H1 (cell line): Measurements from ENCODE around the gene PES1. TPM values are rescaled to one million over a fixed set of nuclear protein-coding genes. Genes with fewer than 3 reads are reported as not detected.

ENCODE experiments used
- CTCF ChIA-PET: fragments of 300-600 bp; sonication (Branson Sonifier 250); formaldehyde crosslinking; loops from one replicate; lab custom pipeline; 2021; ENCODE audit not compliant: partially characterized antibody; lab: Charles Lee
- POLR2A ChIA-PET: fragments of 300-600 bp; sonication (Branson Sonifier 250); formaldehyde crosslinking; loops from one replicate; lab custom pipeline; 2021; ENCODE audit warnings: inconsistent platforms; ENCODE audit not compliant: partially characterized antibody; lab: Charles Lee
- DNase-seq, 2 experiments: peaks; one replicate each; pipeline versions ENCODE4 v3.0.0 to v3.0.0-alpha.2; 2010 to 2022; ENCODE audit warnings: low spot score in 2 of 2, low read depth in 1 of 2, mixed read lengths in 1 of 2
- FAIRE-seq: peaks from 2 replicates; lab custom pipeline; 2011; peaks lifted over from hg19 to GRCh38; lab: Jason Lieb, UNC
- H2AFZ ChIP-seq: 2 replicates; pipeline ENCODE4 v1.8.1; 2012; ENCODE audit warnings: low read length, inconsistent platforms
- H2AK5ac ChIP-seq: 2 replicates; pipeline ENCODE4 v1.6.1; 2013; ENCODE audit warnings: low read depth, low read length
- H2BK120ac ChIP-seq: replicated peaks from 2 replicates; pipeline ENCODE3; 2013; ENCODE audit warnings: low read depth, low read length, inconsistent platforms
- H2BK12ac ChIP-seq: 2 replicates; pipeline ENCODE4 v1.6.1; 2013; ENCODE audit warnings: low read depth, low read length
- H2BK15ac ChIP-seq: 2 replicates; pipeline ENCODE4 v1.6.1; 2013; ENCODE audit warnings: low read length
- H2BK20ac ChIP-seq: 2 replicates; pipeline ENCODE4 v1.6.1; 2013; ENCODE audit warnings: low read length
- H2BK5ac ChIP-seq: 2 replicates; pipeline ENCODE4 v1.6.1; 2013; ENCODE audit warnings: low read depth, low read length
- H3K14ac ChIP-seq: 2 replicates; pipeline ENCODE4 v1.6.1; 2013; ENCODE audit warnings: inconsistent platforms; ENCODE audit not compliant: insufficient read length
- H3K18ac ChIP-seq: 2 replicates; pipeline ENCODE4 v1.6.1; 2013; ENCODE audit warnings: low read length; ENCODE audit errors: extremely low read depth
- H3K23ac ChIP-seq: 2 replicates; pipeline ENCODE4 v1.6.1; 2013; ENCODE audit warnings: inconsistent platforms; ENCODE audit not compliant: insufficient read length
- H3K23me2 ChIP-seq: 2 replicates; pipeline ENCODE4 v1.6.1; 2013; ENCODE audit warnings: low read depth, low read length
- H3K27ac ChIP-seq: 2 replicates; pipeline ENCODE4 v1.6.1; 2011; ENCODE audit warnings: low read depth, low read length, inconsistent platforms
- H3K27me3 ChIP-seq, 4 experiments: replicated peaks in 1 of 4; 1 replicate in 1 of 4; 2 replicates in 3 of 4; pipeline versions ENCODE4 v1.6.1 to v1.8.1; 2011 to 2013; ENCODE audit warnings: low read length in 3 of 4, mild to moderate bottlenecking in 3 of 4, inconsistent platforms in 2 of 4, mixed read lengths in 2 of 4, moderate library complexity in 1 of 4; ENCODE audit not compliant: control insufficient read depth in 3 of 4, insufficient read depth in 3 of 4; ENCODE audit errors: extremely low read depth in 1 of 4
- H3K36me3 ChIP-seq, 4 experiments: 2 replicates each; pipeline versions ENCODE4 v1.6.1 to v1.8.1; 2011 to 2013; ENCODE audit warnings: mild to moderate bottlenecking in 4 of 4, low read length in 3 of 4, moderate library complexity in 2 of 4, control low read depth in 1 of 4, inconsistent platforms in 1 of 4; ENCODE audit not compliant: insufficient read depth in 4 of 4, control insufficient read depth in 2 of 4
- H3K4ac ChIP-seq: replicated peaks from 2 replicates; pipeline ENCODE3; 2013; ENCODE audit warnings: low read length, low read depth, mixed read lengths, inconsistent platforms; ENCODE audit not compliant: insufficient read length
- H3K4me1 ChIP-seq, 4 experiments: replicated peaks in 1 of 4; 1 replicate in 1 of 4; 2 replicates in 3 of 4; pipeline versions ENCODE4 v1.6.1 to v1.8.1; 2011 to 2013; ENCODE audit warnings: low read length in 3 of 4, inconsistent platforms in 2 of 4, mixed read lengths in 1 of 4; ENCODE audit not compliant: insufficient read depth in 4 of 4, control insufficient read depth in 3 of 4
- H3K4me2 ChIP-seq, 2 experiments: 2 replicates each; pipeline versions ENCODE4 v1.6.1 to v1.8.1; 2011 to 2013; ENCODE audit warnings: low read depth in 2 of 2, low read length in 2 of 2, control low read depth in 1 of 2, inconsistent platforms in 1 of 2, mild to moderate bottlenecking in 1 of 2; ENCODE audit not compliant: insufficient read depth in 1 of 2
- H3K4me3 ChIP-seq, 4 experiments: fragments of 200-600, 300-600 bp in 1 of 4; sonication (generic), shearing (Covaris generic), sonication (Bioruptor Twin) in 1 of 4; 2 replicates each; pipeline versions ENCODE4 v1.5.1 to v1.8.1; 2011 to 2016; ENCODE audit warnings: low read length in 4 of 4, low read depth in 3 of 4, control low read depth in 2 of 4, inconsistent platforms in 2 of 4, mild to moderate bottlenecking in 2 of 4, mixed read lengths in 1 of 4, moderate library complexity in 1 of 4; ENCODE audit not compliant: insufficient read depth in 2 of 4; ENCODE audit errors: extremely low read depth in 1 of 4
- H3K56ac ChIP-seq: replicated peaks from 2 replicates; pipeline ENCODE3; 2013; ENCODE audit warnings: low read depth, mild to moderate bottlenecking, mixed read lengths, low read length, inconsistent platforms; ENCODE audit not compliant: insufficient read length
- H3K79me1 ChIP-seq: 2 replicates; pipeline ENCODE4 v1.6.1; 2013; ENCODE audit warnings: low read depth, low read length, control low read depth
- H3K79me2 ChIP-seq, 2 experiments: 2 replicates each; pipeline versions ENCODE4 v1.6.1 to v1.8.1; 2012 to 2013; ENCODE audit warnings: low read length in 2 of 2, mild to moderate bottlenecking in 2 of 2, inconsistent platforms in 1 of 2; ENCODE audit not compliant: insufficient read depth in 2 of 2, control insufficient read depth in 1 of 2
- H3K9ac ChIP-seq, 4 experiments: replicated peaks in 1 of 4; 1 replicate in 1 of 4; 2 replicates in 3 of 4; pipeline versions ENCODE4 v1.6.1 to v1.8.1; 2011 to 2013; ENCODE audit warnings: low read depth in 3 of 4, low read length in 3 of 4, control low read depth in 2 of 4, mild to moderate bottlenecking in 2 of 4, moderate library complexity in 2 of 4, inconsistent platforms in 1 of 4; ENCODE audit errors: extremely low read depth in 1 of 4
- H3K9me3 ChIP-seq, 2 experiments: 2 replicates each; pipeline versions ENCODE4 v1.6.1 to v1.8.1; 2012 to 2013; ENCODE audit warnings: mild to moderate bottlenecking in 2 of 2, moderate library complexity in 2 of 2, control low read depth in 1 of 2, inconsistent platforms in 1 of 2, low read depth in 1 of 2, low read length in 1 of 2, mixed read lengths in 1 of 2; ENCODE audit not compliant: insufficient read depth in 2 of 2
- H4K20me1 ChIP-seq, 2 experiments: replicated peaks in 1 of 2; 2 replicates each; pipeline versions ENCODE3 to v1.8.1; 2011 to 2013; ENCODE audit warnings: inconsistent platforms in 2 of 2, low read length in 2 of 2, mild to moderate bottlenecking in 1 of 2; ENCODE audit not compliant: insufficient read depth in 2 of 2, control insufficient read depth in 1 of 2
- H4K5ac ChIP-seq: 2 replicates; pipeline ENCODE4 v1.6.1; 2013; ENCODE audit warnings: low read length, low read depth, mixed read lengths, inconsistent platforms; ENCODE audit not compliant: insufficient read length
- H4K8ac ChIP-seq: 2 replicates; pipeline ENCODE4 v1.8.0; 2013; ENCODE audit warnings: mild to moderate bottlenecking, moderate library complexity, low read length, inconsistent platforms; ENCODE audit not compliant: insufficient read depth; ENCODE audit errors: extremely low read depth
- H4K91ac ChIP-seq: replicated peaks from 2 replicates; pipeline ENCODE3; 2013; ENCODE audit warnings: low read length, mixed read lengths, inconsistent platforms; ENCODE audit not compliant: insufficient read length
- CBX5 ChIP-seq: fragments of 300-800, 300-1000 bp; sonication (generic); IDR thresholded peaks from 2 replicates; pipeline ENCODE4 v1.7.1; 2016; ENCODE audit warnings: antibody characterized with exemption, low read length, low read depth
- CTCF ChIP-seq, 3 experiments: IDR thresholded peaks; 1 replicate in 2 of 3; 2 replicates in 1 of 3; pipeline versions ENCODE4 v1.5.1 to v1.6.1; 2011; ENCODE audit warnings: low read length in 3 of 3, mild to moderate bottlenecking in 3 of 3, inconsistent platforms in 2 of 3, low read depth in 1 of 3, moderate library complexity in 1 of 3; ENCODE audit not compliant: insufficient read depth in 1 of 3; ENCODE audit errors: control extremely low read depth in 1 of 3
- EGR1 ChIP-seq: IDR thresholded peaks from 2 replicates; pipeline ENCODE4 v1.6.1; 2011; ENCODE audit warnings: low read depth, low read length, borderline replicate concordance
- MAFK ChIP-seq: IDR thresholded peaks from 2 replicates; pipeline ENCODE4 v1.6.1; 2012; ENCODE audit warnings: low read depth, mild to moderate bottlenecking, improper control_type of control experiment, low read length
- POLR2AphosphoS5 ChIP-seq: IDR thresholded peaks from 2 replicates; pipeline ENCODE4 v1.6.1; 2011; ENCODE audit warnings: low read depth, low read length
- RAD21 ChIP-seq, 2 experiments: IDR thresholded peaks in 1 of 2; conservative IDR thresholded peaks in 1 of 2; 2 replicates each; pipeline ENCODE4 v1.6.1; 2011; ENCODE audit warnings: low read depth in 2 of 2, low read length in 2 of 2, improper control_type of control experiment in 1 of 2, inconsistent platforms in 1 of 2, mild to moderate bottlenecking in 1 of 2, moderate library complexity in 1 of 2
- YY1 ChIP-seq: IDR thresholded peaks from 2 replicates; pipeline ENCODE4 v1.6.1; 2011; ENCODE audit warnings: low read depth, mild to moderate bottlenecking, low read length
- WGBS, 2 experiments: shearing (Covaris generic) in 1 of 2; methylation state at CpG; one replicate each; pipeline versions ENCODE4 v1.1.6 to v1.1.7; 2013 to 2015; ENCODE audit warnings: low lambda C conversion rate in 2 of 2, mixed read lengths in 2 of 2, inconsistent platforms in 1 of 2, low coverage in 1 of 2, missing lambda C conversion rate in 1 of 2; ENCODE audit not compliant: insufficient replicate concordance in 2 of 2, insufficient coverage in 1 of 2, insufficient read length in 1 of 2; ENCODE audit errors: extremely low coverage in 1 of 2, missing lambda C conversion rate in 1 of 2; 5-methylcytosine and 5-hydroxymethylcytosine counted together
- polyA plus RNA-seq, 7 experiments: library from polyadenylated mRNA; depleted of rRNA in 3 of 7; stranded (reverse) in 5 of 7; unstranded in 2 of 7; fragments of >200 nt in 5 of 7; fragments of 200-250 nt in 2 of 7; gene quantifications; 1 replicate in 5 of 7; 2 replicates in 1 of 7; 4 replicates in 1 of 7; pipeline versions ENCODE4 v1.2.1 to v1.2.3, GENCODE V29; 2011 to 2013; ENCODE audit warnings: missing spikeins in 2 of 7, mixed read lengths in 2 of 7
- total RNA-seq: library from RNA; stranded (reverse); fragmentation: NEBNext Ultra II Directional; extraction: Animal tissue kit (Norgen Biotek cat#: 25700); gene quantifications from 2 replicates; pipeline ENCODE4 v1.2.1, GENCODE V29; 2021

PES1 gene
- total and polyA plus RNA-seq, 2 of the 8 experiments (the other 6 are each of a cell fraction or from before 2014, with no cell fraction given), result 121 to 191 TPM

DNA sequence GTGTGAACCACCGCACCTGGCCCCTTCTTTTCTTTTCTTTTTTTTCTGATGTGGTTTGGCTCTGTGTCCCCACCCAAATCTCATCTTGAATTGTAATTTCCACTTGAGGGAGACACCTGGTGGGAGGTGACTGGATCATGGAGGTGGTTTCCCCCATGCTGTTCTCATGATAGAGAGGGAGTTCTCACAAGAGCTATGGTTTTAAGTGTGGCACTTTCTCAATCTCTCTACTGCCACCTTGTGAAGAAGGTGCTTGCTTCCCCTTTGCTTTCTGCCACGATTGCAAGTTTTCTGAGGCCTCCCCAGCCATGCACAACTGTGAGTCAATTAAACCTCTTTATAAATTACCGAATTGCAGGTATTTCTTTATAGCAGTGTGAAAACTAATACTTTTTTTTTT, 10.3 kb upstream of the PES1 start:
- H2AK5ac ChIP-seq, result no peak overlapping the region
- H3K4me1 ChIP-seq, result peaks cover 3 to 10% (median 5%) of the 10 kb centered on the region in 4 experiments; a peak in 6 of 7 replicates
- no peak overlapping the region for H2AFZ ChIP-seq
- no peak overlapping the region for H3K9ac ChIP-seq
- POLR2A ChIA-PET, result interaction anchor here (3.6 kb wide), 1 partner anchor 12 kb away, joined by 16 read pairs; the partner anchor contains the start of gene PES1
- 63% methylated on average over 3 of the region's 3 CpGs; no CpG with 5 or more reads in 1 of the 2 experiments for whole genome bisulfite sequencing, 2 experiments
- no peak overlapping the region for H3K23ac ChIP-seq
- no peak overlapping the region for H3K4ac ChIP-seq
- H2BK12ac ChIP-seq, result no peak overlapping the region
- H3K4me3 ChIP-seq, result no peak overlapping the region
- no peak overlapping the region for H2BK5ac ChIP-seq
- H4K20me1 ChIP-seq, result peaks cover 0 to 2% of the 10 kb centered on the region in 2 experiments
- CTCF ChIA-PET, result interaction anchor here (0.6 to 5.8 kb wide), 17 partner anchors 10 to 1881 kb away, joined by 3 to 40 read pairs (median 4); partner anchors contain the start of gene PES1
- no peak overlapping the region for H2BK120ac ChIP-seq
- no peak overlapping the region for H3K14ac ChIP-seq
- H2BK15ac ChIP-seq, result no peak overlapping the region
- H3K4me2 ChIP-seq, result no peak overlapping the region
- H3K27ac ChIP-seq, result no peak overlapping the region
- H4K8ac ChIP-seq, result no peak overlapping the region
- FAIRE-seq (peak; percentile 42), DNase-seq (no peak)
- TF ChIP-seq RAD21 (IDR thresholded peaks at IDR 0.05 in 1 of 2, conservative IDR thresholded peaks at IDR 0.05 in 1 of 2; ENCODE audit: low read depth in 2 of 2, low read length in 2 of 2) (peak; percentile 45 to 51), MAFK (peak; percentile 44; the same call in 1 of the 2 replicates), EGR1 (no peak), POLR2AphosphoS5 (no peak), YY1 (0 out of 2 replicates have a peak, but pooled peaks have one; percentile 11), CBX5 (no peak), CTCF (IDR thresholded peaks at IDR 0.05; ENCODE audit: control extremely low read depth in 1 of 3, insufficient read depth in 1 of 3, low read depth in 1 of 3, low read length in 3 of 3) (peak; percentile 12 to 56 (median 46); a peak in 3 of 4 replicates)
- no peak overlapping the region for H2BK20ac ChIP-seq
- no peaks in the 10 kb centered on the region for H3K9me3 ChIP-seq
- H4K91ac ChIP-seq, result no peak overlapping the region
- no peaks in the 10 kb centered on the region for H3K79me2 ChIP-seq
- no peaks in the 10 kb centered on the region for H3K27me3 ChIP-seq
- H3K56ac ChIP-seq, result no peak overlapping the region
- H3K23me2 ChIP-seq, result peaks cover 4% of the 10 kb centered on the region; the same call in 1 of the 2 replicates
- no peak overlapping the region for H3K18ac ChIP-seq
- H3K36me3 ChIP-seq, result no peaks in the 10 kb centered on the region
- no peak overlapping the region for H4K5ac ChIP-seq
- no peaks in the 10 kb centered on the region for H3K79me1 ChIP-seq
